Activated B cell treated with CpG ODN at 0.5 μM for 24 hours (primary cell): ENCODE data around the gene ELOVL6. TPM values are rescaled to one million over a fixed set of nuclear protein-coding genes. Genes with fewer than 3 reads are reported as not detected.

Experiments
- ATAC-seq: fragments of 200-7000 bp; cut with Tn5 transposase; one replicate; pipeline ENCODE4 v1.10.0; 2021; ENCODE audit warnings: low read depth, mild to moderate bottlenecking, moderate library complexity
- CTCF ChIA-PET: fragments of 350-600 bp; sonication (Branson Sonifier 250); formaldehyde crosslinking; loops from one replicate; lab custom pipeline; 2021; ENCODE audit warnings: antibody characterized with exemption; lab: Charles Lee
- POLR2A ChIA-PET: fragments of 350-600 bp; sonication (Branson Sonifier 250); formaldehyde crosslinking; loops from one replicate; lab custom pipeline; 2021; ENCODE audit warnings: antibody characterized with exemption; lab: Charles Lee
- DNase-seq: peaks from one replicate; pipeline ENCODE4 v3.0.0; 2022
- H3K27ac Mint-ChIP-seq: one replicate; pipeline ENCODE4 v1.8.0; 2020; ENCODE audit warnings: mixed read lengths
- H3K27me3 Mint-ChIP-seq: one replicate; pipeline ENCODE4 v1.8.0; 2021; ENCODE audit warnings: mixed read lengths
- H3K36me3 Mint-ChIP-seq: one replicate; pipeline ENCODE4 v1.8.0; 2021; ENCODE audit warnings: low read depth, mixed read lengths
- H3K4me1 Mint-ChIP-seq: one replicate; pipeline ENCODE4 v1.8.0; 2021; ENCODE audit warnings: mixed read lengths
- H3K4me3 Mint-ChIP-seq: one replicate; pipeline ENCODE4 v1.8.0; 2020; ENCODE audit warnings: mild to moderate bottlenecking, mixed read lengths
- H3K9me3 Mint-ChIP-seq: one replicate; pipeline ENCODE4 v1.8.0; 2020; ENCODE audit warnings: mixed read lengths
- CTCF ChIP-seq: fragments of 200-600 bp; IDR thresholded peaks from one replicate; pipeline ENCODE4 v1.8.0; 2022; ENCODE audit warnings: antibody characterized with exemption, mild to moderate bottlenecking
- intact Hi-C: fragments of 100-400 bp; cut with micrococcal nuclease; formaldehyde crosslinking; loops from one replicate; pipeline ENCODE4 v1.15.1; 2024
- total RNA-seq: library from RNA; stranded (reverse); gene quantifications from 2 replicates; pipeline ENCODE4 v1.2.3, GENCODE V29; 2022

The ELOVL6 gene
- total RNA-seq, 1 donor from 2014 or later = 2.1 TPM

GRCh38 chr4:110108422-110108821 lies 90.0 kb downstream of the ELOVL6 start:
- TF ChIP-seq CTCF = no peak
- H3K27me3 Mint-ChIP-seq = no peaks in the 10 kb centered on the region
- CTCF ChIA-PET = no interaction called here
- no peaks in the 10 kb centered on the region for H3K36me3 Mint-ChIP-seq
- peaks cover 5% of the 10 kb centered on the region for H3K4me1 Mint-ChIP-seq
- H3K9me3 Mint-ChIP-seq = no peaks in the 10 kb centered on the region
- intact Hi-C loops = no loop called here
- no peak overlapping the region for H3K4me3 Mint-ChIP-seq
- POLR2A ChIA-PET = no interaction called here
- DNase-seq (no peak), ATAC-seq (no peak)
- H3K27ac Mint-ChIP-seq = no peak overlapping the region

- POLR2A ChIA-PET = no interaction called here
Observed at GRCh38 chr4:110107866-110108265, 90.5 kb downstream of the ELOVL6 start.

GRCh38 chr4:110106931-110107296 lies 91.5 kb downstream of the ELOVL6 start:
- no peaks in the 10 kb centered on the region for H3K36me3 Mint-ChIP-seq
- ChIA-PET POLR2A (no interaction called here), CTCF (no interaction called here)
- H3K4me3 Mint-ChIP-seq = no peak overlapping the region
- no peak overlapping the region for H3K27ac Mint-ChIP-seq
- intact Hi-C loops = no loop called here
- DNase-seq = no peak
- no peaks in the 10 kb centered on the region for H3K9me3 Mint-ChIP-seq
- no peak for ATAC-seq
- no peaks in the 10 kb centered on the region for H3K27me3 Mint-ChIP-seq
- TF ChIP-seq CTCF = no peak
- peaks cover 5% of the 10 kb centered on the region for H3K4me1 Mint-ChIP-seq

More at GRCh38 chr4:110107866-110108265, 90.5 kb downstream of the ELOVL6 start:
- Mint-ChIP-seq H3K36me3 (no peaks in the 10 kb centered on the region), H3K27me3 (no peaks in the 10 kb centered on the region), H3K9me3 (no peaks in the 10 kb centered on the region), H3K27ac (no peak overlapping the region), H3K4me3 (no peak overlapping the region), H3K4me1 (peaks cover 5% of the 10 kb centered on the region)
- intact Hi-C loops = no loop called here
- CTCF ChIA-PET = no interaction called here
- TF ChIP-seq CTCF = no peak
- DNase-seq = no peak
- no peak for ATAC-seq

- Mint-ChIP-seq H3K4me1 (peaks cover 5% of the 10 kb centered on the region), H3K36me3 (no peaks in the 10 kb centered on the region), H3K4me3 (no peak overlapping the region), H3K27me3 (no peaks in the 10 kb centered on the region), H3K9me3 (no peaks in the 10 kb centered on the region), H3K27ac (no peak overlapping the region)
- CTCF ChIA-PET = no interaction called here
- intact Hi-C loops = no loop called here
- no peak for DNase-seq
- no peak for TF ChIP-seq CTCF
- POLR2A ChIA-PET = no interaction called here
- no peak for ATAC-seq
Observed at GRCh38 chr4:110104661-110105060, 93.8 kb downstream of the ELOVL6 start.

GRCh38 chr4:110099638-110100037 lies 98.8 kb downstream of the ELOVL6 start:
- DNase-seq = no peak
- ChIA-PET CTCF (no interaction called here), POLR2A (no interaction called here)
- H3K9me3 Mint-ChIP-seq = no peaks in the 10 kb centered on the region
- H3K27me3 Mint-ChIP-seq = no peaks in the 10 kb centered on the region
- intact Hi-C loops = no loop called here
- H3K4me1 Mint-ChIP-seq = no peaks in the 10 kb centered on the region
- H3K36me3 Mint-ChIP-seq = no peaks in the 10 kb centered on the region
- no peak for TF ChIP-seq CTCF
- H3K4me3 Mint-ChIP-seq = no peak overlapping the region
- H3K27ac Mint-ChIP-seq = no peak overlapping the region
- ATAC-seq = no peak
